Activated CD8-positive, alpha-beta memory T cell treated with anti-CD3 and anti-CD28 coated beads, Interleukin-2, amount 50 U/mL, for 24 hours (primary cell): ENCODE results near the gene HACD1.
A peak's percentile ranks its signal among the peaks of the same experiment; 100 is the strongest.
"Not testable (repeated sequence)": the region's sequence is repeated elsewhere in the genome, so short reads cannot be mapped to it uniquely, and the experiment has no call there.

Source experiments
- DNase-seq: peaks from one replicate; pipeline ENCODE4 v3.0.0-alpha.2; 2020; ENCODE audit errors: extremely low read depth

Gene HACD1

DNA sequence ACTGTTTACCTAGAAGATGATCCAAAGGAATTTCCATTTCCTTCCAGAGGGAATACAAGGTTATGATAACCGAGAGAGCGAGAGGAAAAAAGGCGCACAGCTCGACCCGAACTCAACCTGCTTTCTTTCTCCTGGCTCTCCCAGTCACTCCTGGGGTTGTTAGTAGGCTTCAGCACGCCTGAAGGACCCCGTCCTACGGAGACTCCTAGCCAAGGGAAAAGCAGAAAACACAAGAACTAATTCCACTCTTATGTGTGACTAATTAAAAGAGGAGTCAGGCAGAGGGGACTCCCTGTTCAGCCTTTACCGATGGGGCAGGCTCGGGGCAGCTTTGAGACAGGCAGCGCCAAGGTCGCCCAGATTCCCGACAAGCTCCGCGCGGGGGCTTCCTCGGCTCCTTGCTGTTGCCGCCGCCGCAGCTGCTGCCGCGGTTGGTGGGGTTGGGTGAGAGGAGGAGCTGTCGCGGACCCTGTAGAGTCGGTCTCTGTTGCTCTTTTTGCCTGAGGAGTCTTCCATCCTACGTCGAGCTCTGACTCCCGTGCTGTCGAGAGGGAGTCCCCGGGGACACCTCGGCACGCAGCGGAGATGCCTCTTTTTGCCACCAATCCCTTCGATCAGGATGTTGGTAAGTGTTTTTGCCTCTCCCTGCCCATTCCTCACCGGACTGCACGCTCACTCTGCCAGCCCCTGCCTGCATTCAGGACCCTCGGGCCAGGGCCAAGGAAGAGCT is 26.7 kb upstream of the HACD1 start, which contains the start of gene STAM:
Gene STAM, plus strand, starts transcription at position 397 of the 730 bp plus-strand sequence. Its CDS starts 189 bp downstream, at position 586.
- DNase-seq: peak; percentile 79

- no peak for DNase-seq
These were observed 26.2 kb upstream of the HACD1 start for GRCh38 chr10:17643339-17643754.

DNA sequence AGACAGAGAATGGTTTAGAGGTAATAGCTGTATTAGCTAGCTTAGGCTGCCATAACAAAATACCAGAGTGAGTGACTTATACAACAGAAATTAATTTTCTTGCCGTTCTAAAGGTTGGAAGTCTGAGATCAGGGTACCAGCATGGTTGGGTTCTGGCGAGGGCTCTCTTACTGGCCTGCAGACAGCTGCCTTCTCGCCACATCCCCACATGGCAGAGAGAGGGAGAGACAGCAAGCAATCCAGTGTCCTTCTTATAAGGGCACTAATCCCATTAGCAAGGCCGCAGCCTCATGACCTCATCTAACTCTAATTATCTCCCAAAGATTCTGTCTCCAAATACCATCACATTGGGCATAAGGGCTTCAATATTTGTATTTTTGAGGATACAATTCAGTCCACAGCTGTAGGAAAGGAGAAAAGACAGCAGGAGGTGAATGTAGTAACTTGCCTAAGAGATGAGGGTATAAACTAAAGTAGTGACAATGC is 23.2 kb upstream of the HACD1 start:
- no peak for DNase-seq

DNA sequence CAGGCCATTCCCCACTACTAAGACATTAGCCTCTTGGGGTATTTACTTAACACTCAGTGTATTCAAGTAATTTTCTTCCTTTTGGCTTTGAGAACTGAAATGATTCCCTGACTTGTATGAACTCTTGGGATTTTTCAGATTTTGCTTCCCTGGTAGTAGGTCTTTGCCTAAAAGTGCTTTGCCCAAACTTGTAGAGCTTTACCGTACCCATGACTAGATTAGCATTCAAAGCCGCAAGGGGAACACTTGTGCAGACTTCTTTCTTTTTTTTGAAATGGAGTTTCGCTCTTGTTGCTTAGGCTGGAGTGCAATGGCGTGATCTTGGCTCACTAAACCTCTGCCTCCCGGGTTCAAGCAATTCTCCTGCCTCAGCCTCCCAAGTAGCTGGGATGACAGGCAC is 20.7 kb upstream of the HACD1 start:
- no peak for DNase-seq

DNA sequence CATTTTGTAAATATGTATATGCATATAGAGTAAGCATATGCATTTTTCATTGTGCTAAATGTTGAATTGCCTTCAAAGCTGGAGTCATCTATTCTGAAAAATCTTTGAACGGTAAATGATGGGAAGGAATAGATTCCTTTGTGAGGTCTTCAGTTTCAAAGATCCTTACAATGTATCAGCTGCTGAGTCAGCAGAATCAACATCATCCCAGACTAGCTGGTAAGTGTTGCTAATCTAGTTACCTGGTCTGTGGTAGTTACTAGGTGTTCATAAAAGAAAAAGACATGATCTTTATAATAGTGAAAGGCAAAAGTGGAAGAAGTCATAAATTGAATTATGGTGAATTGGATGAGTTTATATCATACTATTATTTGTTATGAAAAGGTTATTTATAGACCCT is 16.2 kb upstream of the HACD1 start:
- DNase-seq: no peak

DNA sequence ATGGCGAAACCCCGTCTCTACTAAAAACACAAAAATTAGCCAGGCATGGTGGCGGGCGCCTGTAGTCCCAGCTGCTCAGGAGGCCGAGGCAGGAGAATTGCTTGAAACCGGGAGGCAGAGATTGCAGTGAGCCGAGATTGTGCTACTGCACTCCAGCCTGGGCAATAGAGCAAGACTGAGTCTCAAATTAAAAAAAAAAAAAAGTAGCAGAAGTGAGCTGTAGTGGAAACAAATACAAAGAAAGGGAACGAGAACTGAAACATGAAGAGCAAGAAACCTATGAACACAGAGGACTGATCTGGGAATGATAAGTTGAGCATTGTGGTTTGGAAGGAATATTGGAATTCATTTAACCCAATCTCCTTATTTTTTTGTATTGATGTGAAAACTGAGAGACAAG is 15.4 kb upstream of the HACD1 start:
- not testable (repeated sequence) for DNase-seq

- DNase-seq: no peak
These were observed 9.5 kb upstream of the HACD1 start for GRCh38 chr10:17626656-17627055.

GRCh38 chr10:17624996-17625395 is 7.8 kb upstream of the HACD1 start:
- no peak for DNase-seq

DNA sequence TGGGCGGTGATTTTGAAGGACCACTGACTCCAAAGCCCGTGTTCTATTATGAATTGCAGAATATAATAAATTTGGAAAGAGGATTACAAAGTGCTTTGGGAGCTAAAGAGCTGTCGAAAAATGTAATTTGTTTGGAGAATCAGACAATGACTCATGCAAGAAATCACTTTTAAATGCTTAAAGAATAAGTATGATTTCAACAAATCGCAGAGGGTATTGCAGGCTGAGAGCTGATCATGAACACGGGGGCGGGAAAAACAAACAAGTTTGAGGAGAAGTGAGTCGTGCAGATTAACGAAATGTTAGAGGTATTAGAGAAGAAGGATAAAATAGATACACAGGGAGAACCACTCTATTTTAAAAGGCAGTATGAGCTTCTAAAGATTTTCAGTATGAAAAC is 4.9 kb upstream of the HACD1 start:
- DNase-seq: no peak

DNA sequence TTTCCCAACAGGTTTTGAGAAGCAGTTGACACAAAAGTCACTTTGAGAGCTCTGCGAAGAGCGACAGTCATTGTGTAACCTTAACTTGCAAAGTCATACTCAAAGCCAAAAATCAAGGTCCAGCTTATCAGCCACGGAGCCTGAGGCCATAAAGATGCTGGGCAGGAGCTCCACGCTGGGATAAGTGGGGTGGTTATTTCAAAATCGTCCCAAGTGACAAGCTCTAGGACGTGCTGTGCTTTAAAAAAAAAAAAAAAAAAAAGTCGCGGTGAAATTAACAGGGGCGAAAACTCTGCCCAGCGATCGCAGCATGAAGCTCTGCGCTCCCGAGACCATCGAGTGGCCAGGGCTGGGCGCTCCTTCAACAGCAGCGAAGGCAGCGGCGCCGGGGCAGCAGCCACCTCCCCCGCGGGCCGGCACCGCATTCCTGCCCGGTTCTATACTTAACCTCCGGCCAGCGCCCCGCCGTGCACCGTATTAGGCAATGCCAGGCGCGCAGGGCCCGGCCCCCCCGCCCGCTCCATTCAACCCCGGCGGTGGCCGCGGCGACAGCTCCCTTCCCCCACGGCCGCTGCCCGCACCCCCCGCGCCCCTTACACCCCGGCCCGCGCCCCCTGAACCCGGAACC is 657 bp downstream of the HACD1 start:
- DNase-seq: no peak

GRCh38 chr10:17609523-17610079 is 7.6 kb downstream of the HACD1 start:
- DNase-seq: no peak

DNA sequence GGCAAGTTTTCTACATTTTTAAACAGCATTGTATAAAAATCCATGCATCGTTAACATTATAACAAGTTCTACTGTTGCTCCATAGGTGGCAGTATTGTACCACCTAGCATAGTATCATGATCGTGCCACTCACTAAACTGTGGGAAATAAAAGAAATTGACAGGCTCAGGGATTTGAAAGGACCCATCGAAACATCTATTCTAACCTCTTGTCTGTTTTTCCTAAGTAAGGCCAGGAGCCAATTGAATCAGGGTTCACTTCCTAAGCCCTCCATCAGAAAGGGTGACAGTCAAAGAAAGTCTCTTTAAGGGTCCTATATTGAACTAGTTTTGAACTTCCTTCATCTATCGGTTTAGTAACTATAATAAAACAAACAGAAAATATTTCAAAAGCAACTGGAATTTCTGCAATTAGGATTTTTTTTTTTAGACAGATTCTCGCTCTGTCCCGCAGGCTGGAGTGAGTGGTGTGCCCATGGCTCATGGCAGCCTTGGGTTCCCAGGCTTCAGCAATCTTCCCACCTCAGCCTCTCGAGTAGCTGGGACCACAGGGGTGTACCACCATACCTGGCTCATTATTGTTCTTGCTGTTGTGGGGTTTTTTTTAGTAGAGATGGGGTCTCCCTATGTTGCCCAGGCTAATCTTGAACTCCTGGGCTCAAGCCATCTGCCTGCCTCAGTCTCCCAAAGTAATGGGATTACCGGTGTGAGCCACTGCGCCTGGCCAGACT is 9.4 kb downstream of the HACD1 start:
- no peak for DNase-seq

DNA sequence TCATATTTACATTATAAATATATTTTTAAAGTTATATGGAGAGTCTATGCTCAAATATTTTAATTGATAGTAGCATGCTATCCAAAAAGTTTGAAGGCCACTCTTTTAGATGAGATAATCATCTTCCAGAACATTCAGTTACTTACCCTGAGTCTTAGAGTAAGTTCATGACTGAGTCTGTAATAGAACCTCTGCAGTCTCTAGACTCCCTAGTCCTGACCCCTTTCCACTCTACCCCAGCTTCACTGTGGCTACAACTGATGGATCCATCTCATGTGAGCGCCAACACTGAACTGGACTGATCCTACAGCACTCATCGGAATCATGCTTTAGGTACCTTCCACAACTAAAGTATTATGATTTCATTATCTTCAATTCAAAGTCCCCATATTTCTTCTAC is 10.1 kb downstream of the HACD1 start:
- DNase-seq: no peak

DNA sequence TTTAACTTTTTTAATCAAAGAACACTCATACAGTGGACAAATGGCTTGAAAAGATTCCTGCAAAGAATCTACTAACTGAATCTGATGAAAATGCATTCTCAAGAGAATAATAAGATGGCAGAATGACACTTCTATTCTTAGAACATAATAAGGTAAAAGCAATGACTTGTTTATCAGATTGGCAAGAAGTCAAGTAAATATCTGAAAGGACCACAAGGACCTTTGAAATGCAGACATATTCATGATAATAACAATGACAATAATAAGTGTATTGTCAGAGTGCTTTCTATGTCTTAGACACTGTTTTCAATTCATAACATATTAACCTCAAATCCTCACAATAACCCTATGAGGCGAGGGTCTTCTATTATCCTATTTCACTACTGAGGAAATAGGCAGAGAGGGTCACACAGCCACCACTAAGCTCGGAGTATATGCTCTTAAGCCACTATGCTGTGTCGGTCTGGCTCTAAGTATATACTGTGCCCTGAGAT is 10.6 kb downstream of the HACD1 start:
- no peak for DNase-seq

DNA sequence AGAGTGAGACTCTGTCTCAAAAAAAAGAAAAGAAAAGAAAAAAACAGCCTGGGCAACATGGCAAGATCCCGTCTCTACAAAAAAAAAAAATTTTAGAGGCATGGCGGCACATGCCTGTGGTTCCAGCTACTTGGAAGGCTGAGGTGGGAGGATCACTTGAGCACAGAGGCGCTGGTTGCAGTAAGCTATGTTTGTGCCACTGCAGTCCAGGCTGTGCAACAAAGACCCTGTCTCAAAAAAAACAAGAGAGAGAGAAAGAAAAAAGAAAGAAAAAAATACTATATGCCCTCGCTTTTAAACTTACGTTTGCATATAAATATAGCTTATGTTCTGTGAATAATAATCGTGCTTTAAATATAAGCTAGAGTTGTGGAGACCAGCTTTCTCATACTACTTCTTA is 11.2 kb downstream of the HACD1 start:
- no peak for DNase-seq

DNA sequence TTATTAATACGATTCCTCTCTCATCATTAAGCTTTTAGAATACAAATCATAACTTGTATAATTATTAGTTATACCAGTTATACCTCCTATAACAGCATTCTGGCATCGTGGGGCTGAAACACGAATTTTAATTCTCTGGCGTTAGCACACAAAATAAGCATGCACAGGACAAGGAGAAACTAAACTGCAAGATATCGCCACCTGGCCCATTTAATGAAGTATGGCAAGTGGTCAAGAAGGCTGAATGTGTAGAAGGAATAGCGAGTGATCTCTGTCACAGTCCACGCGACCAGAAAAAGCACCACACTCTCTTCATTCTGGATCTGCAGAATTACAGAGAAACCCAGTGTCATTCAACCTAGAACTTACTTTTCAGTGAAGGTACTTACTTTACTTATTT is 18.1 kb downstream of the HACD1 start:
- DNase-seq: no peak

- DNase-seq: no peak
These were observed 19.8 kb downstream of the HACD1 start for GRCh38 chr10:17597386-17597785.

- DNase-seq: no peak
These were observed 26.1 kb downstream of the HACD1 start for GRCh38 chr10:17590969-17591645.

DNA sequence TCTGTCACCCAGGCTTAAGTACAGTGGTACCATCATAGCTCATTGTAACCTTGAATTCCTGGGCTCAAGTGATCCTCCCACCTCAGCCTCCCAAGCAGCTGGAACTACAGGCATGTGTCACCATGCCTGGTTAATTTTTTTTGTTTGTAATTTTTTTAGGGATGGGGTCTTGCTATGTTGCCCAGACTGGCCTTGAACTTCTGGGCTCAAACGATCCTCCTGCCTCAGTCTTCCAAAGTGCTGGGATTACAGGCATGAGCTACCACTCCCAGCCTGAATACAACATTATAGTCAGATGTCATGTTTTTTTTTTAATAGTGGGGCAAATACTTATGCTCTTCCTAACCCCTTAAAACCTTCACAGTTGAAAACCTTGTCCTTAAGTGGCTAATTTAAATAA is 27.9 kb downstream of the HACD1 start:
- not testable (repeated sequence) for DNase-seq

DNA sequence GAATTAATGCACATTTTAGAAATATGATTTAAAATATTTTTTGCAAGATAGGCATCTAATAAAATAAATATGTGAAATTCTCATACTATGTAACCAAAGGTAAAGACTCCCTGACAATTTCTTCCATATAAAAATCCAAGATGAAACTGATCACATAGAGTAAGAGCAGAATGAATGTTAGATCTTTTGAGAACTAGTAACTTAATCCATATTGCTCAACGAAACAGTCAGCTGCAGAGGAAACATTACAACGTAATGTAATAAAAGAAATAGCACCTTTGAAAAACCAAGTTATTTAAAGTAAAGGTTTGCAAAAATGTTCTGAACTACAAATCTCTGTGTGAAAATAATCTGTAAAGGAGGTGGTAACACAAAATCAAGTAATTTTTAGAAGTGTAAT is 28.8 kb downstream of the HACD1 start:
- DNase-seq: no peak

DNA sequence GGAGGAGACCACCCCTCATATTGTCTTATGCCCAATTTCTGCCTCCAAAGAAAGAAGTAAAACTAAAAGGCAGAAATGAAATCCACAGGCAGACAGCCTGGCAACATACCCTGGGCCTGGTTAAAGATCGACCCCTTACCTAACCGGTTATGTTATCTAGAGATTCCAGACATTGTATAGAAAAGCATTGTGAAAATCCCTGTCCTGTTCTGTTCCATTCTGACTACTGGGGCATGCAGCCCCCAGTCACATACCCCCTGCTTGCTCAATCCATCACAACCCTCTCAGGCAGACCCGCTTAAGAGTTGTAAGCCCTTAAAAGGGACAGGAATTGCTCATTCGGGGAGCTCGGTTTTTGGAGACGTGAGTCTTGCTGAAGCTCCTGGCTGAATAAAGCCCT is 29.9 kb downstream of the HACD1 start:
- not testable (repeated sequence) for DNase-seq

GRCh38 chr10:17586821-17587234 is 30.3 kb downstream of the HACD1 start:
- no peak for DNase-seq
